GM21360 (cell line): ENCODE results near the gene SAYSD1.

Source experiments
- ATAC-seq: cut with Tn5 transposase; IDR thresholded peaks from one replicate; pipeline ENCODE4 v1.9.1; 2021; ENCODE audit warnings: mild to moderate bottlenecking, moderate library complexity; ENCODE audit not compliant: unreplicated experiment

The SAYSD1 gene

DNA sequence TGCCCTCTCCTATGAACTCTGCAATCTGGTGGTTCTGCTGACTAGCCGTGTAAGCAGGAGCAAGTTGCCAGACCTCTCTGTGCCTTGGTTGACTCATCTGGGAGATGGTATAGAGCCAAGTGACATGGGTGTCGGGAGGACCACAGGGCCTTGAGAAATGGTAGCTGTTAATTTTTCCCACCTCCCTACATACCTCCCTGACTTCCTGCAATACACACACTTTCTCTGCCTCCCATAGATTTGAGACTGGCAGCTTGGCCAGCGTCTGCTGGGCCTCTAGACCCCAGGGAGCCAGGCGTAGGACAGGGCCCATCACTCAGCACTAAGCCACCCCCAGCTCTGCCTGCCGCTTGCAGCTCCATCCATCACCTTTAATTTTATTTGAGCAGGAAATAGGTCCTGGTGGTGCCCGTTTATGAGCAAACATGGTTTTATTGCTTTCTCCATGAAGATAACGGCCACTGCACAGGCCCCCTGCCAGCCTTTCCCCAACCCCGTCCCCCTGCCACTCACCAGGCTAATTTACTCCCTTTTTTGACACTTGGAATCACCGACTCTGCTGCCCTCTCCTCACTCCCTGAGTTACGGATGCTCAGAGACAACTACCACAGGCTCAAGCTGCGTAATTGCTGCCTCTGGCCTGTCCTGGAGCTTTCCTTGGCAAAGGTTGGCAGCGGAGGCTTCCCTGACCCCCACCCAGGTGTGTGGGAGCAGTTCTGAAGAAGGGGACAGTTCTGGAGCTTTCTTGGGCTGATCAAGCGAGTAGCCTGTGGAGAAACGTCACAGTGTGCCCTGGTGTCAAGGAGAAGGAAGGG lies 55.3 kb downstream of the SAYSD1 start:
- ATAC-seq: no peak

DNA sequence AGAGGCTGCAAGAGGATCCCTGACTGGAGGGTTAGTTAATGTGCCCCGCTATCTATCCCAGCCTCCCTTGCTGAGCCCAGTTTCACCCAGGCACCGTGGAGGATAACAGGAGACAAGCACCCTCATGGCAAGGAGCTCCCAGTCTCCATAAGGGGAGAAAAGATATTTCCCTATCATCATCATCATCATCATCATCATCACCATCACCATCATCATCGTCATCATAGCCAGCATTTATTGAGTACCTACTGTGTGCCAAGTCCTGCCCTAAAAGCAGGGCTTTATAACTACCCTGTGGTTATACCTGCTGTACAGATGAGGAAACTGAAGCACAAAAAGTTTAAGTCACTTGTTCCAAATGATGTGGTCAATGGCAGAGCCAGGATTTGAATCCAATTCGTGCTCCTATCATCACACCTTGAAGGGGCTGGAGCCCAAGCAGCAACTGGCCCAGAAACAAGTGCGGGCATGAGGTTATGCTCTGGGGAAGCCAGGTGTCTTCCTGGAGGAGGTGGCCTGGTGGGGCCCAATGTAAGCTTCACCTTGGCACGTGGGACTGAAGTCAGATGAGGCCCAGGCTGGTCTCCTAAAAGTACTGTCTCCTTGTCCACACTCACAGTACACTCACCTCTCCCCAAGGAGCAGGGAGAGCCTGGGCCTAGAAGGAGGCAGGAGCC lies 56.4 kb downstream of the SAYSD1 start:
- no peak for ATAC-seq

DNA sequence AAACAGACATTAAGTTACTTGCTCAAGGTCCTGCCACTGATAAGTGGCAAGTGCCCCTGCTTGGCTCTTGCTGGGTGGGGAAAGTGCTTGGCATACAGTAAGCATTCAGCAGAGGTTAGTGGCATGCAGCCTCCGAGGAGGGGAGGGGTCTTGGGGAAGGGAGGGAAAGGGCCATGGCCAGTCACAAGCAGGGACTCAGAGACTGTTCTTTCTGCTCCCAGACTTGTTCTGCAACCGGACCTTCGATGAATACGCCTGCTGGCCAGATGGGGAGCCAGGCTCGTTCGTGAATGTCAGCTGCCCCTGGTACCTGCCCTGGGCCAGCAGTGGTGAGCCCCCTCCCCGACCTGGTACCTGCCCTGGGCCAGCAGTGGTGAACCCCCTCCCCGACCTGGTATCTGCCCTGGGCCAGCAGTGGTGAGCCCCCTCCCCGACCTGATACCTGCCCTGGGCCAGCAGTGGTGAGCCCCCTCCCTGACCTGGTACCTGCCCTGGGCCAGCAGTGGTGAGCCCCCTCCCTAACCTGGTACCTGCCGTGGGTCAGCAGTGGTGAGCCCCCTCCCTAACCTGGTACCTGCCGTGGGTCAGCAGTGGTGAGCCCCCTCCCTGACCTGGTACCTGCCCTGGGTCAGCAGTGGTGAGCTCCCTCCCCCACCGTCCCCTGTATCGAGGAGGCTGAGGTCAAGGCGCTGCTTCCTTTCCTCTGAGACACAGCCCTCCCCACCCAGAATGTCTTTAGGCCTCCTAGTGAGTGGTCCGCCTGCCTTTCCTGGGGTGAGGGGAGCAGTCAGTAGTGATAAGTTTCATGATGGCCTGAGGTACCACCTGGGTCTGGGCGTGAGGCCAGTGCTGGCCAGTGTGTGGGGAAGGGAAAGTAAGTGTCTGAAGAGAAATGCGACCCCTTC lies 57.5 kb downstream of the SAYSD1 start:
- ATAC-seq: no peak

DNA sequence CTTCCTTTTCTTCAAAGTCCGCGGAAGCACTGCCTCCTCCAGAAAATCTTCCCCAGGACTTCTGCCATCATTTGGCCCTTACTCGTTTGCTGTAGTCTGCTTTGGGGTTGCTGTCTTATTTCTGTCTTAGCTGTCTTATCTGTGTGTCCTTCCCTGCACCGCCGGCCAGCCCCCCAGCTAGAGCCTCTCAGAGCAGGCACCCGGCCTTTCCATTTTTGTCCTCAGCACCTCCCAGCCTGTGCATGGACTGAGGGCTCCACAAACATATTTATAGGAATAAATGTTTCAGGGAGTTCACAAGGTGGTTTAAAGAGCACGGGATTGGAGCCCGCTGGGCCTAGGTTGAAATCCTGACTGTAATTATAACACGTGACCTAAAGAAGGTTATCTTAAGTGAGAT lies 58.3 kb downstream of the SAYSD1 start:
- ATAC-seq: no peak

DNA sequence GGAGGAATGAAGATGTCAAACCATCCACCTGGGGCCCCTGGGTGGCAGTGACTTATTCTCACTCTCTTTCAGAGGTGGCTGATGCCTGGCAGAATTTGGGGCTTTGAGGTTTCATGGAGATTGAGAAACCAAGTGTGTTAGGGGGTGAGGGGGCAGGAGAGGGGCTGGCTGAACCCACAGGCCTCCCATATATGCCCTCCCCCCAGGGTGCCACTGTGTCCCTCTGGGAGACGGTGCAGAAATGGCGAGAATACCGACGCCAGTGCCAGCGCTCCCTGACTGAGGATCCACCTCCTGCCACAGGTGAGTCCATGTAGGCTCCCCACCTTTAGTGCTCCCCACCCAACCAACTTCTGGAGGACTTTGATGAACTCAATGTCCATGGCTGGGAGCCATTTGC lies 58.8 kb downstream of the SAYSD1 start:
- ATAC-seq: no peak

DNA sequence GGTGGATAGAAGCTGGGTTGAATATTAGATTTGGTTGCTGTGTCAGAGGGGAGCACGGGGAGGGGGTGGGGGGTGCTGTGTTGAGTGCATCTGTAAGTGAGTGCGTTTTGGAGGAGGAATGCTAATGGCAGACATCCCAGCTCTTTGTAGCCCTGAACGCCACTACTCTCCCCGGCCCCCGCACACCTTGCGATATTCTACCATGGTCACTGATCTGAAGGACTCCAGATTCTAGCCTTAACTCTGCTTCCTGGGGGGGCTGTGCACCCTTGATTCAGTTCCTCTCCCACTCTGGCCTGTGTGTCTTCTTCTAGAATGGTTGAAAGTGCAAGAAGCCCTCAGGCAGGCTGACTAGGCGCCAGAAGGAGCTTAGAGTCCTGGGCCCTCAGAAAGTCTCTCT lies 59.3 kb downstream of the SAYSD1 start:
- no peak for ATAC-seq

DNA sequence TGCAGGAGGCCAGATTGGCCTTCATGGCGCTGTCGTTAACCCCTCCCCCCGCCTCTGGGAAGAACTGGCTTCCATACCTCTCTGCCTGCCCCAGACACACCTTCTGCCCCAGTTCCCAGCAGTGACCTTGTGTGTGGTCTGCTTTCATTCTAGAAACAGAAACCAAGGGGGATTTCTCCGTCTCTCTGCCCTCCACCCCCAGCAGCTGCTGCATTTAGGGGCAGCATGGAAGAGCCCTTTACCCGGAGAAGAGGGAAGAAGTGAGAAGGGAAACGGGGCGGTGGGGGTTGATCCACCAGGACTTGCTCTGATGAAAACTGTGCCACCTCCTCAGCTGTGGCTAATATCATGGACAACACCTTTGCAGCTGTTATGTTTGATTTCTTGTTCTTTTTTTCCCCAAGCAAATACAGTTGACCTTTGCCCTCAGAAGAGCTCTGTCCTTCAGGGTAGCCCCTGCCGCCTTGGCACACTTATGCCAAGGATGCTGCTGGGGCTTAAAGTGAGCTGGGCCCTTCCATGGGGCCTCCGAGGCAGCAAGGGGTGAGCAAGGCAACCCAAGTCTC lies 60.3 kb downstream of the SAYSD1 start:
- no peak for ATAC-seq
